ENCODE data around the gene TNS1.

GRCh38 chr2:217822296-217823252, 180.2 kb downstream of the TNS1 start:
- TF ChIP-seq CTCF (IDR thresholded peaks at IDR 0.05; ENCODE audit: low read length) (no peak), EZH2 (optimal IDR thresholded peaks at IDR 0.05; ENCODE audit: low read depth, low read length) (no peak)

Data from MM.1S (cell line).